H1 (cell line): Measurements from ENCODE around the gene GRAMD4. TPM values are rescaled to one million over a fixed set of nuclear protein-coding genes. Genes with fewer than 3 reads are reported as not detected.

Source experiments
- CEBPB ChIP-seq: IDR thresholded peaks from 2 replicates; pipeline ENCODE4 v1.6.1; 2012; ENCODE audit warnings: low read depth, low read length
- CHD1 ChIP-seq: IDR thresholded peaks from 2 replicates; pipeline ENCODE4 v1.6.1; 2012; ENCODE audit warnings: low read depth, low read length, improper control_type of control experiment
- CREB1 ChIP-seq: IDR thresholded peaks from 2 replicates; pipeline ENCODE4 v1.6.1; 2012; ENCODE audit warnings: inconsistent platforms
- EGR1 ChIP-seq: IDR thresholded peaks from 2 replicates; pipeline ENCODE4 v1.6.1; 2011; ENCODE audit warnings: low read depth, low read length, borderline replicate concordance
- EZH2 ChIP-seq: fragments of 200-600 bp; sonication (generic); IDR thresholded peaks from 2 replicates; pipeline ENCODE4 v1.7.1; 2012; ENCODE audit warnings: low read depth, mild to moderate bottlenecking, moderate library complexity, low read length, inconsistent platforms; ENCODE audit not compliant: severe bottlenecking
- GABPA ChIP-seq: IDR thresholded peaks from 2 replicates; pipeline ENCODE4 v1.6.1; 2011; ENCODE audit warnings: mild to moderate bottlenecking, low read length, moderate library complexity, borderline replicate concordance; ENCODE audit not compliant: insufficient read depth
- HDAC2 ChIP-seq, 2 experiments: fragments of 300-600 bp in 1 of 2; sonication (generic) in 1 of 2; IDR thresholded peaks; 2 replicates each; pipeline ENCODE4 v1.6.1; 2011 to 2012; ENCODE audit warnings: low read depth in 2 of 2, low read length in 2 of 2, mild to moderate bottlenecking in 2 of 2, moderate library complexity in 2 of 2, borderline replicate concordance in 1 of 2, inconsistent platforms in 1 of 2
- HDAC6 ChIP-seq: IDR thresholded peaks from one replicate; pipeline ENCODE4 v1.7.1; 2012; ENCODE audit warnings: low read depth, mild to moderate bottlenecking, inconsistent platforms, low read length, moderate library complexity
- KDM1A ChIP-seq: fragments of 200-600, 300-600 bp; sonication (generic); IDR thresholded peaks from 2 replicates; pipeline ENCODE4 v1.7.1; 2016; ENCODE audit warnings: mild to moderate bottlenecking, low read length, borderline replicate concordance
- KDM4A ChIP-seq: IDR thresholded peaks from one replicate; pipeline ENCODE4 v1.7.1; 2012; ENCODE audit warnings: low read depth, mild to moderate bottlenecking, moderate library complexity, low read length, inconsistent platforms; ENCODE audit not compliant: severe bottlenecking
- KDM5A ChIP-seq: fragments of 200-600 bp; IDR thresholded peaks from 2 replicates; pipeline ENCODE4 v1.7.1; 2012; ENCODE audit warnings: mild to moderate bottlenecking, low read length, inconsistent platforms, mixed read lengths
- NRF1 ChIP-seq: IDR thresholded peaks from 2 replicates; pipeline ENCODE4 v1.6.1; 2011; ENCODE audit warnings: mild to moderate bottlenecking, low read depth, low read length, improper control_type of control experiment
- PHF8 ChIP-seq: fragments of 200-600 bp; sonication (generic); conservative IDR thresholded peaks from 2 replicates; pipeline ENCODE4 v1.7.1; 2012; ENCODE audit warnings: low read depth, mild to moderate bottlenecking, inconsistent platforms, low read length, moderate library complexity
- POLR2AphosphoS5 ChIP-seq: IDR thresholded peaks from 2 replicates; pipeline ENCODE4 v1.6.1; 2011; ENCODE audit warnings: low read depth, low read length
- RAD21 ChIP-seq, 2 experiments: IDR thresholded peaks in 1 of 2; conservative IDR thresholded peaks in 1 of 2; 2 replicates each; pipeline ENCODE4 v1.6.1; 2011; ENCODE audit warnings: low read depth in 2 of 2, low read length in 2 of 2, improper control_type of control experiment in 1 of 2, inconsistent platforms in 1 of 2, mild to moderate bottlenecking in 1 of 2, moderate library complexity in 1 of 2
- RFX5 ChIP-seq: IDR thresholded peaks from 2 replicates; pipeline ENCODE4 v1.6.1; 2011; ENCODE audit warnings: low read depth, low read length, improper control_type of control experiment, borderline replicate concordance
- SAP30 ChIP-seq: fragments of 300-600 bp; sonication (generic); IDR thresholded peaks from 2 replicates; pipeline ENCODE4 v1.7.1; 2012; ENCODE audit warnings: low read length, moderate library complexity, mild to moderate bottlenecking, inconsistent platforms; ENCODE audit not compliant: insufficient read depth, insufficient replicate concordance
- SIX5 ChIP-seq: IDR thresholded peaks from 2 replicates; pipeline ENCODE4 v1.6.1; 2011; ENCODE audit warnings: mild to moderate bottlenecking, low read depth, low read length
- SRF ChIP-seq: IDR thresholded peaks from 2 replicates; pipeline ENCODE4 v1.6.1; 2011; ENCODE audit warnings: mild to moderate bottlenecking, low read depth, low read length, moderate library complexity
- SUZ12 ChIP-seq: fragments of 200-600 bp; sonication (generic); IDR thresholded peaks from 2 replicates; pipeline ENCODE4 v1.6.1; 2012; ENCODE audit warnings: mild to moderate bottlenecking, inconsistent platforms, low read length, moderate library complexity, mixed read lengths
- TAF7 ChIP-seq: optimal IDR thresholded peaks from 2 replicates; pipeline ENCODE3; 2011; ENCODE audit warnings: low read depth, mild to moderate bottlenecking, inconsistent platforms, low read length, moderate library complexity, borderline replicate concordance
- TCF12 ChIP-seq: IDR thresholded peaks from 2 replicates; pipeline ENCODE4 v1.6.1; 2011; ENCODE audit warnings: low read depth, mild to moderate bottlenecking, low read length
- TEAD4 ChIP-seq: IDR thresholded peaks from 2 replicates; pipeline ENCODE4 v1.6.1; 2012; ENCODE audit warnings: low read depth, low read length, inconsistent platforms, mixed read lengths
- YY1 ChIP-seq: IDR thresholded peaks from 2 replicates; pipeline ENCODE4 v1.6.1; 2011; ENCODE audit warnings: low read depth, mild to moderate bottlenecking, low read length
- ZNF274 ChIP-seq: IDR thresholded peaks from 2 replicates; pipeline ENCODE4 v1.7.0; 2012; ENCODE audit warnings: low read length, borderline replicate concordance; ENCODE audit errors: extremely low read depth
- polyA plus RNA-seq, 7 experiments: library from polyadenylated mRNA; depleted of rRNA in 3 of 7; stranded (reverse) in 5 of 7; unstranded in 2 of 7; fragments of >200 nt in 5 of 7; fragments of 200-250 nt in 2 of 7; gene quantifications; 1 replicate in 5 of 7; 2 replicates in 1 of 7; 4 replicates in 1 of 7; pipeline versions ENCODE4 v1.2.1 to v1.2.3, GENCODE V29; 2011 to 2013; ENCODE audit warnings: missing spikeins in 2 of 7, mixed read lengths in 2 of 7
- total RNA-seq: library from RNA; stranded (reverse); fragmentation: NEBNext Ultra II Directional; extraction: Animal tissue kit (Norgen Biotek cat#: 25700); gene quantifications from 2 replicates; pipeline ENCODE4 v1.2.1, GENCODE V29; 2021

Gene GRAMD4
- total and polyA plus RNA-seq, 2 of the 8 experiments (the other 6 are each of a cell fraction or from before 2014, with no cell fraction given): 7.9 to 25.6 TPM

GRCh38 chr22:46576556-46577367 lies 43.4 kb upstream of the GRAMD4 start (continued):
- 0 out of 2 replicates have a peak, but pooled peaks have one; percentile 25 for TF ChIP-seq PHF8
- no peak for TF ChIP-seq TAF7
- TF ChIP-seq SRF: no peak
- TF ChIP-seq RFX5: no peak
- no peak for TF ChIP-seq EZH2
- no peak for TF ChIP-seq CHD1
- no peak for TF ChIP-seq ZNF274
- TF ChIP-seq KDM5A: no peak
- no peak for TF ChIP-seq KDM1A
- no peak for TF ChIP-seq SAP30
- TF ChIP-seq SUZ12: no peak
- TF ChIP-seq YY1: no peak
- no peak for TF ChIP-seq GABPA
- no peak for TF ChIP-seq SIX5
- TF ChIP-seq POLR2AphosphoS5: no peak
- no peak for TF ChIP-seq EGR1
- no peak for TF ChIP-seq TCF12
- TF ChIP-seq NRF1: no peak
- no peak for TF ChIP-seq CEBPB
- TF ChIP-seq TEAD4: no peak
- TF ChIP-seq RAD21 (IDR thresholded peaks at IDR 0.05 in 1 of 2, conservative IDR thresholded peaks at IDR 0.05 in 1 of 2; ENCODE audit: low read depth in 2 of 2, low read length in 2 of 2): no peak
- no peak for TF ChIP-seq HDAC2 (IDR thresholded peaks at IDR 0.05; ENCODE audit: borderline replicate concordance in 1 of 2, low read depth in 2 of 2, low read length in 2 of 2)
- TF ChIP-seq HDAC6: no peak
- TF ChIP-seq KDM4A: peak; percentile 66
- no peak for TF ChIP-seq CREB1
